ENCODE results near the gene SLC4A2.
"Not testable (repeated sequence)": the region's sequence is repeated elsewhere in the genome, so short reads cannot be mapped to it uniquely, and the experiment has no call there.

SLC4A2 gene, protein sequence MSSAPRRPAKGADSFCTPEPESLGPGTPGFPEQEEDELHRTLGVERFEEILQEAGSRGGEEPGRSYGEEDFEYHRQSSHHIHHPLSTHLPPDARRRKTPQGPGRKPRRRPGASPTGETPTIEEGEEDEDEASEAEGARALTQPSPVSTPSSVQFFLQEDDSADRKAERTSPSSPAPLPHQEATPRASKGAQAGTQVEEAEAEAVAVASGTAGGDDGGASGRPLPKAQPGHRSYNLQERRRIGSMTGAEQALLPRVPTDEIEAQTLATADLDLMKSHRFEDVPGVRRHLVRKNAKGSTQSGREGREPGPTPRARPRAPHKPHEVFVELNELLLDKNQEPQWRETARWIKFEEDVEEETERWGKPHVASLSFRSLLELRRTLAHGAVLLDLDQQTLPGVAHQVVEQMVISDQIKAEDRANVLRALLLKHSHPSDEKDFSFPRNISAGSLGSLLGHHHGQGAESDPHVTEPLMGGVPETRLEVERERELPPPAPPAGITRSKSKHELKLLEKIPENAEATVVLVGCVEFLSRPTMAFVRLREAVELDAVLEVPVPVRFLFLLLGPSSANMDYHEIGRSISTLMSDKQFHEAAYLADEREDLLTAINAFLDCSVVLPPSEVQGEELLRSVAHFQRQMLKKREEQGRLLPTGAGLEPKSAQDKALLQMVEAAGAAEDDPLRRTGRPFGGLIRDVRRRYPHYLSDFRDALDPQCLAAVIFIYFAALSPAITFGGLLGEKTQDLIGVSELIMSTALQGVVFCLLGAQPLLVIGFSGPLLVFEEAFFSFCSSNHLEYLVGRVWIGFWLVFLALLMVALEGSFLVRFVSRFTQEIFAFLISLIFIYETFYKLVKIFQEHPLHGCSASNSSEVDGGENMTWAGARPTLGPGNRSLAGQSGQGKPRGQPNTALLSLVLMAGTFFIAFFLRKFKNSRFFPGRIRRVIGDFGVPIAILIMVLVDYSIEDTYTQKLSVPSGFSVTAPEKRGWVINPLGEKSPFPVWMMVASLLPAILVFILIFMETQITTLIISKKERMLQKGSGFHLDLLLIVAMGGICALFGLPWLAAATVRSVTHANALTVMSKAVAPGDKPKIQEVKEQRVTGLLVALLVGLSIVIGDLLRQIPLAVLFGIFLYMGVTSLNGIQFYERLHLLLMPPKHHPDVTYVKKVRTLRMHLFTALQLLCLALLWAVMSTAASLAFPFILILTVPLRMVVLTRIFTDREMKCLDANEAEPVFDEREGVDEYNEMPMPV

DNA sequence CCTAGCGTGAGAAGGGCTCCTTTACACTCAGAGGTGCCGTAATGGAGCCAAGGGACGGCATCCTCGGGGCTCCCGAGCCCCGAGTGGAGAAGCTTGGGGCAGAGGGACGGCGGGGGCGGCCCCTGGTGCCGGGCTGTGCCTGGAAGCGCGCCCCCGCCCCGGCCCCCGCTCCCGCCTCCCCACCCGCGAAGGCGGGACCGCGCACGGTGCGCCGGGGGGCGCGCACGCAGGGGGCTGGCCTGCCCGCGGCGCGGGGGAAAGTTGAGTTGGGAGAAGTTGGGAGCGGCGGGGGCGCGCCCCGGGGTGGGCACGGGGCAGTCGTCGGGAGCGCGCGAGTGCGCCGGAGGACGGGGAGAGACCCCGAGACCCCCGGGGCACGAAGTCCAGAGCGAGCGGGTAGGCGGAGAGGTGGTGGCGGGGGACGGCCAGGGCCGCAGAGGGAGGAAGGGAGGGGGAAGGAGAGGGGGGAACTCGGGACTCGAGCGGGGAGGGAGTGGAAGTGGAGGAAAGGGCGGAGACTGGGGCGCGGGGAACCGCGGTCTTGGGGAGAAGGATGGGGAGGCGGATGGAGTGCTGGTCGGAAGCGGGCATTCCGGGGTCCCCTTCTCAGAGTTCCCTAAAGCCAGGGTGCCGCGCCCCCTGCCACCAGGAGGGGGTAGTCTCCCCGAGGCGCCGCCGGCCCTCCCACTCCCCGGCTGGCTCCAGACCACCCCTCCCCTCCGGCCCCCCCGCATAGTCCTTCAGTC lies at the start of gene SLC4A2:
Gene SLC4A2, plus strand, starts transcription at position 223 of the 746 bp plus-strand sequence. CDS start 2,399 bp downstream, outside the sequence.
- TF ChIP-seq, protein P1, sequence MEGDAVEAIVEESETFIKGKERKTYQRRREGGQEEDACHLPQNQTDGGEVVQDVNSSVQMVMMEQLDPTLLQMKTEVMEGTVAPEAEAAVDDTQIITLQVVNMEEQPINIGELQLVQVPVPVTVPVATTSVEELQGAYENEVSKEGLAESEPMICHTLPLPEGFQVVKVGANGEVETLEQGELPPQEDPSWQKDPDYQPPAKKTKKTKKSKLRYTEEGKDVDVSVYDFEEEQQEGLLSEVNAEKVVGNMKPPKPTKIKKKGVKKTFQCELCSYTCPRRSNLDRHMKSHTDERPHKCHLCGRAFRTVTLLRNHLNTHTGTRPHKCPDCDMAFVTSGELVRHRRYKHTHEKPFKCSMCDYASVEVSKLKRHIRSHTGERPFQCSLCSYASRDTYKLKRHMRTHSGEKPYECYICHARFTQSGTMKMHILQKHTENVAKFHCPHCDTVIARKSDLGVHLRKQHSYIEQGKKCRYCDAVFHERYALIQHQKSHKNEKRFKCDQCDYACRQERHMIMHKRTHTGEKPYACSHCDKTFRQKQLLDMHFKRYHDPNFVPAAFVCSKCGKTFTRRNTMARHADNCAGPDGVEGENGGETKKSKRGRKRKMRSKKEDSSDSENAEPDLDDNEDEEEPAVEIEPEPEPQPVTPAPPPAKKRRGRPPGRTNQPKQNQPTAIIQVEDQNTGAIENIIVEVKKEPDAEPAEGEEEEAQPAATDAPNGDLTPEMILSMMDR (IDR thresholded peaks at IDR 0.05; ENCODE audit: low read depth, low read length, missing control alignments): peak; percentile 63
- peak within 1 kb of the TSS; percentile 64 for H3K4me3 ChIP-seq (ENCODE audit: low read depth, low read length)
- no peak for DNase-seq (ENCODE audit: low read depth)

DNA sequence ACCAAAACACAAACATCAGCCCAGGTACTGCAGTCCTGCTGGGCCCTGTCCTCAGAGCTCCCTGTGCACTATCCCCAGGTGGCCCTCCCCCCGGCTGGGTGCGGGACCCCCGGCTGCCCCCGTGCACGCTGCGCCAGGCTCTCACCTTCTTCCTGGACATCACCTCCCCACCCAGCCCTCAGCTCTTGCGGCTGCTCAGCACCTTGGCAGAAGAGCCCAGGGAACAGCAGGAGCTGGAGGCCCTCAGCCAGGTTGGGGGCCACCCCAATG lies 49.4 kb upstream of the SLC4A2 start:
- DNase-seq (ENCODE audit: low read depth): no peak
- TF ChIP-seq, protein P1 (IDR thresholded peaks at IDR 0.05; ENCODE audit: low read depth, low read length, missing control alignments): no peak
- H3K4me3 ChIP-seq (ENCODE audit: low read depth, low read length): no peak overlapping the region

DNA sequence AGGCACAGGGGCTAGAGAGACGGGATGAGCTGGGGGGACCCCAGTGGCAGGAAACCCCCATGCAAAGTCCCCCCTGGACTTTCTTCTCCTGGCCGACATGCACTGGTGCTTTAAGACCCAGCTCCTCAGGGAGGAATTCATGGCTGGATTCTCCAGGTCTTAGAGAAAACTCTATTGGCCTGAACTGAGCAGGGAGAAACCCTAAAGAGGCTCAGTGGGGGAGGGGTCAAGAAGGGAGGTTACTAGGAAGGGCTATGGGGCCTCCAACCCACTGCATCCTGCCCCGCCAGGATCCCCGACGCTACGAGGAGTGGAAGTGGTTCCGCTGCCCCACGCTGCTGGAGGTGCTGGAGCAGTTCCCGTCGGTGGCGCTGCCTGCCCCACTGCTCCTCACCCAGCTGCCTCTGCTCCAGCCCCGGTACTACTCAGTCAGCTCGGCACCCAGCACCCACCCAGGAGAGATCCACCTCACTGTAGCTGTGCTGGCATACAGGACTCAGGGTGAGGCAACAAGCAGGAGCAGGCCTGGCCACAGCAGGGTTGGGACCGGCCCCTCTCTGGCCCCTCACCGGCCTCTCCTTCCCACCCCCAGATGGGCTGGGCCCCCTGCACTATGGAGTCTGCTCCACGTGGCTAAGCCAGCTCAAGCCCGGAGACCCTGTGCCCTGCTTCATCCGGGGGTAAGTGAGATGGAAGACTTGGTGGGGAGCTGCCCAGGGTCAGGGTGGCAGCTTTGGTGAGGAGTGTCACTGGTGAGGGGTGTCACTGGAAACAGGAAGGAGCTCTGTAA lies 48.9 kb upstream of the SLC4A2 start:
- TF ChIP-seq, protein P1 (IDR thresholded peaks at IDR 0.05; ENCODE audit: low read depth, low read length, missing control alignments): no peak
- no peak overlapping the region for H3K4me3 ChIP-seq (ENCODE audit: low read depth, low read length)
- DNase-seq (ENCODE audit: low read depth): no peak

DNA sequence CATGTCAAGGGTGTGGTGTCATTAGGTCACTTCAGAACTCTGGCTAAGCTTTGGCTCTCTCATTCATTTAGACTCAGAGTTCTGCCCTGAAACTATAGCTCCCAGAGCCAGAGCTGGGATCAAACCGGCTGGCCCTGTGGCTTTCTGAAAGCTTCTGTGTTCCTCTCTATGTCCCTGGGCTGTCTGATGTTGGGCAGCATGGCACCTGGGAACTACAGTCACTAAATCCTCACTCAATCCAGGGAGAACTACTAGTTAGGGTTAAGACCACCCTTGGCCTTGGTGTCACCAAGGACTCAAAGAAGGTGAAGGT lies 48.3 kb upstream of the SLC4A2 start:
- no peak for DNase-seq (ENCODE audit: low read depth)
- H3K4me3 ChIP-seq (ENCODE audit: low read depth, low read length): no peak overlapping the region
- TF ChIP-seq, protein P1 (IDR thresholded peaks at IDR 0.05; ENCODE audit: low read depth, low read length, missing control alignments): no peak

DNA sequence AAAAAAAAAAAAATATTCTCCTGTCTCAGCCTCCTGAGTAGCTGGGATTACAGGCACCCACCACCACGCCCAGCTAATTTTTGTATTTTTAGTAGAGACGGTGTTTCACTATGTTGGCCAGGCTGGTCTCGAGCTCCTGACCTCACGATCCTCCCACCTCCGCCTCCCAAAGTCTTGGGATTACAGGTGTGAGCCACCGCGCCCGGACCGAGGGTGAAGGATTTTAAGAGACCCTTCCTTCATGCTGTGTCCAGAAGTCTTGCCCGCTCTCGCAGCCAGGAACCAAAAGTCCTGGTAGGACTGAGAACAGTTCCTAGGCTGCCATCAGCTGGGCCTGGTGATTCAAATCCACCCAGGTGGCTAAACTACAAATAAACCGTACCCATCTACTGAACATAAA lies 47.8 kb upstream of the SLC4A2 start:
- not testable (repeated sequence) for DNase-seq (ENCODE audit: low read depth); H3K4me3 ChIP-seq (ENCODE audit: low read depth, low read length)

DNA sequence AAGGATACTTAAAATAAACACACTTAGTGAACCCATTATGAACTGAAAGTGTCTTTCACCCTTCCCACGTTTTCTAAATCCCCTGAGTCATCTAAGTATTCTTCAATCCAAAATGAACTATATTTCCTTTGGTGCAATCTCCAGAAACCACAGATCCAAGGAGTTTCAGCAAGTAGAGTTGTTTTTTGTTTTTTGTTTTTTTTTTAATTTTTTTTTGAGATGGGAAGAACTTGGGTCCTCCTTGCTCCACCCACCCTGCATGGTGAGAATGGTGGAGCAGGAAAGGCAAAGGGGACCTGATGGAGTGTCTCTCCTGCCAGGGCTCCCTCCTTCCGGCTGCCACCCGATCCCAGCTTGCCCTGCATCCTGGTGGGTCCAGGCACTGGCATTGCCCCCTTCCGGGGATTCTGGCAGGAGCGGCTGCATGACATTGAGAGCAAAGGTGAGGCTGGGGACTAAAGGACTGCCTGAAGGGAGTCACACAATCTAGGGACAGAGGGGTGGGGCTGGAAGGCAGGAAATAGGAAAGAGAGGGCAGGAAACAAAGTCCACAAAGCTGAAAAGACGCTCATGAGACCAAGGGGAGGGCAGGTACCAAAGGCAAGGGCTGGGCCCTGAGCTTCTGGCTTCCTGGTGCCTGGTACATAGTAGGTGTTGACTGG lies 47.2 kb upstream of the SLC4A2 start:
- TF ChIP-seq, protein P1 (IDR thresholded peaks at IDR 0.05; ENCODE audit: low read depth, low read length, missing control alignments): no peak
- H3K4me3 ChIP-seq (ENCODE audit: low read depth, low read length): no peak overlapping the region
- no peak for DNase-seq (ENCODE audit: low read depth)

Data from GM12864 (cell line).